HepG2 (cell line): ENCODE results near the gene PCSK5. TPM values are rescaled to one million over a fixed set of nuclear protein-coding genes. Genes with fewer than 3 reads are reported as not detected.

Experiments used
- ATAC-seq: fragments of 200-7000 bp; cut with Tn5 transposase; 3 replicates; pipeline ENCODE4 v1.9.1; 2020; ENCODE audit warnings: mild to moderate bottlenecking, moderate library complexity
- BruUV-seq: library from RNA; stranded (reverse); fragments of 400-500 nt; replicated peaks from 2 replicates; lab custom pipeline; 2021; lab: Mats Ljungman, UMichigan
- CTCF ChIA-PET: fragments of 300-600 bp; formaldehyde crosslinking; extraction: SDS; loops from one replicate; lab custom pipeline; 2021; ENCODE audit warnings: low total read pairs, inconsistent platforms, low intra/inter-chr PET ratio; lab: Yijun Ruan, JAX
- POLR2A ChIA-PET: fragments of 350-600 bp; sonication (Branson Sonifier 250); formaldehyde crosslinking; loops from one replicate; lab custom pipeline; 2020; ENCODE audit warnings: antibody characterized with exemption, inconsistent platforms; lab: Yijun Ruan, JAX
- DNase-seq: peaks from one replicate; pipeline ENCODE4 v3.0.0-alpha.2; 2015; ENCODE audit warnings: low spot score
- FAIRE-seq: peaks from 3 replicates; lab custom pipeline; 2011; peaks lifted over from hg19 to GRCh38; lab: Jason Lieb, UNC
- H2AFZ ChIP-seq: one replicate; pipeline ENCODE4 v1.6.1; 2011; ENCODE audit warnings: low read length, inconsistent platforms
- H3K27ac ChIP-seq: fragments of 300-600 bp; 3 replicates; pipeline ENCODE4 v1.8.0; 2011; ENCODE audit warnings: mixed run types, mild to moderate bottlenecking, mixed read lengths, low read length, inconsistent platforms; ENCODE audit not compliant: insufficient read depth; ENCODE audit errors: extremely low read length
- H3K27me3 ChIP-seq, 2 experiments: fragments of 200-600 bp in 1 of 2; 2 replicates in 1 of 2; 3 replicates in 1 of 2; pipeline versions ENCODE4 v1.6.0 to v1.8.0; 2011; ENCODE audit warnings: low read length in 2 of 2, mild to moderate bottlenecking in 2 of 2, moderate library complexity in 2 of 2, inconsistent platforms in 1 of 2; ENCODE audit not compliant: insufficient read depth in 2 of 2, control insufficient read depth in 1 of 2
- H3K36me3 ChIP-seq, 2 experiments: fragments of 200-600 bp in 1 of 2; replicated peaks in 1 of 2; 2 replicates in 1 of 2; 3 replicates in 1 of 2; pipeline versions ENCODE4 v1.5.1 to v1.8.0; 2011; ENCODE audit warnings: low read length in 2 of 2, inconsistent platforms in 1 of 2; ENCODE audit not compliant: insufficient read depth in 2 of 2, control insufficient read depth in 1 of 2
- H3K4me1 ChIP-seq: 2 replicates; pipeline ENCODE4 v1.5.1; 2012; ENCODE audit warnings: low read length, inconsistent platforms; ENCODE audit not compliant: insufficient read depth
- H3K4me2 ChIP-seq: 2 replicates; pipeline ENCODE4 v1.6.0; 2011; ENCODE audit warnings: low read depth, low read length, inconsistent platforms
- H3K4me3 ChIP-seq, 3 experiments: fragments of 200-600 bp in 1 of 3; sonication (generic), shearing (Covaris generic) in 1 of 3; replicated peaks in 1 of 3; 2 replicates each; pipeline ENCODE4 v1.5.1; 2011 to 2016; ENCODE audit warnings: low read length in 3 of 3, inconsistent platforms in 2 of 3, low read depth in 2 of 3, mild to moderate bottlenecking in 2 of 3, control low read depth in 1 of 3, mixed read lengths in 1 of 3; ENCODE audit not compliant: insufficient read depth in 1 of 3
- H3K79me2 ChIP-seq: one replicate; pipeline ENCODE4 v1.6.1; 2011; ENCODE audit warnings: low read length, inconsistent platforms; ENCODE audit not compliant: insufficient read depth
- H3K9ac ChIP-seq: 2 replicates; pipeline ENCODE4 v1.6.0; 2011; ENCODE audit warnings: mild to moderate bottlenecking, low read depth, low read length, inconsistent platforms; ENCODE audit not compliant: insufficient read depth
- H3K9me3 ChIP-seq: 2 replicates; pipeline ENCODE4 v1.5.1; 2012; ENCODE audit warnings: mild to moderate bottlenecking, low read length
- H4K20me1 ChIP-seq: 2 replicates; pipeline ENCODE4 v1.6.0; 2011; ENCODE audit warnings: inconsistent platforms, mild to moderate bottlenecking, low read length, moderate library complexity; ENCODE audit not compliant: insufficient read depth
- AKNA ChIP-seq: sonication (generic); formaldehyde crosslinking; IDR thresholded peaks from 2 replicates; pipeline ENCODE4 v1.4.0; 2020; ENCODE audit warnings: missing genetic modification reagents, borderline replicate concordance
- ATRX ChIP-seq: sonication (generic); formaldehyde crosslinking; IDR thresholded peaks from 2 replicates; pipeline ENCODE4 v1.4.0; 2020; ENCODE audit warnings: missing genetic modification reagents, borderline replicate concordance
- BHLHE40 ChIP-seq: IDR thresholded peaks from 2 replicates; pipeline ENCODE4 v1.6.1; 2011; ENCODE audit warnings: low read length, improper control_type of control experiment
- CCDC6 ChIP-seq: sonication (generic); formaldehyde crosslinking; IDR thresholded peaks from 2 replicates; pipeline ENCODE4 v1.8.1; 2022; ENCODE audit warnings: mild to moderate bottlenecking, missing genetic modification reagents, moderate library complexity
- CENPT ChIP-seq: sonication (generic); formaldehyde crosslinking; IDR thresholded peaks from 2 replicates; pipeline ENCODE4 v1.8.0; 2022; ENCODE audit warnings: low read depth, mild to moderate bottlenecking, moderate library complexity, missing genetic modification reagents
- KLF12 ChIP-seq: sonication (generic); formaldehyde crosslinking; IDR thresholded peaks from 2 replicates; pipeline ENCODE4 v1.4.0; 2020; ENCODE audit warnings: missing genetic modification reagents, borderline replicate concordance
- NR2F1 ChIP-seq, 2 experiments: fragments of 450-650 bp in 1 of 2; formaldehyde crosslinking in 1 of 2; IDR thresholded peaks; 2 replicates each; pipeline versions ENCODE4 v1.5.0 to v1.6.1; 2016 to 2020; ENCODE audit warnings: mild to moderate bottlenecking in 1 of 2, missing compliant biosample characterization in 1 of 2, missing genetic modification reagents in 1 of 2, moderate library complexity in 1 of 2
- ZNF160 ChIP-seq: sonication (generic); formaldehyde crosslinking; IDR thresholded peaks from 2 replicates; pipeline ENCODE4 v1.8.0; 2022; ENCODE audit warnings: mild to moderate bottlenecking, inconsistent platforms, missing genetic modification reagents
- ZNF24 ChIP-seq: fragments of 450-650 bp; IDR thresholded peaks from 2 replicates; pipeline ENCODE4 v1.6.1; 2017; ENCODE audit warnings: antibody characterized with exemption, mild to moderate bottlenecking
- ZNF282 ChIP-seq: fragments of 450-650 bp; IDR thresholded peaks from 2 replicates; pipeline ENCODE4 v1.6.1; 2018; ENCODE audit not compliant: partially characterized antibody
- ZNF296 ChIP-seq: sonication (generic); formaldehyde crosslinking; conservative IDR thresholded peaks from 2 replicates; pipeline ENCODE4 v1.5.0; 2020; ENCODE audit warnings: mild to moderate bottlenecking, missing genetic modification reagents
- ZNF543 ChIP-seq: sonication (generic); formaldehyde crosslinking; IDR thresholded peaks from 2 replicates; pipeline ENCODE4 v1.4.0; 2020; ENCODE audit warnings: mild to moderate bottlenecking, missing genetic modification reagents
- ZNF552 ChIP-seq: sonication (generic); formaldehyde crosslinking; IDR thresholded peaks from 2 replicates; pipeline ENCODE4 v1.9.0; 2022; ENCODE audit warnings: missing genetic modification reagents, mild to moderate bottlenecking, borderline replicate concordance
- WGBS: methylation state at CpG from one replicate; pipeline ENCODE4 v1.1.6; 2017; ENCODE audit warnings: low lambda C conversion rate; 5-methylcytosine and 5-hydroxymethylcytosine counted together
- in situ Hi-C: cut with HindIII; loops from 2 replicates; pipeline ENCODE4 v1.10.0; 2017; ENCODE audit warnings: low pct_unique_long_range_greater_than_20kb; ENCODE audit not compliant: extremely low pct_ligation_motif_present
- intact Hi-C: fragments of 100-400 bp; cut with micrococcal nuclease; formaldehyde crosslinking; loops from one replicate; pipeline ENCODE4 v1.10.0; 2022; ENCODE audit not compliant: unreplicated experiment
- polyA plus RNA-seq, 8 experiments: library from polyadenylated mRNA; depleted of rRNA in 3 of 8; stranded (reverse) in 7 of 8; unstranded in 1 of 8; fragments of >200 nt; fragmentation: Illumina TruSeq in 4 of 8; extraction: Trizol in 4 of 8; gene quantifications; 2 replicates each; pipeline versions ENCODE4 v1.2.1 to v1.2.3, GENCODE V29; 2011 to 2016; ENCODE audit warnings: low read depth in 4 of 8, missing spikeins in 1 of 8, mixed read lengths in 1 of 8; ENCODE audit not compliant: insufficient read depth in 1 of 8
- total RNA-seq, 5 experiments: library from RNA; depleted of rRNA; stranded (reverse); fragments of >200 nt; fragmentation: Illumina TruSeq; extraction: Trizol; gene quantifications; 2 replicates each; pipeline ENCODE4 v1.2.3, GENCODE V29; 2016; ENCODE audit warnings: low read depth in 1 of 5
- TF ChIP-seq, protein P1 (sequence below): IDR thresholded peaks from 2 replicates; pipeline ENCODE4 v1.6.1; 2018; ENCODE audit warnings: missing genetic modification reagents

PCSK5 gene
- total and polyA plus RNA-seq, 2 of the 13 experiments (the other 11 are each of a cell fraction or from before 2014, with no cell fraction given) = 0.55 to 0.66 TPM

DNA sequence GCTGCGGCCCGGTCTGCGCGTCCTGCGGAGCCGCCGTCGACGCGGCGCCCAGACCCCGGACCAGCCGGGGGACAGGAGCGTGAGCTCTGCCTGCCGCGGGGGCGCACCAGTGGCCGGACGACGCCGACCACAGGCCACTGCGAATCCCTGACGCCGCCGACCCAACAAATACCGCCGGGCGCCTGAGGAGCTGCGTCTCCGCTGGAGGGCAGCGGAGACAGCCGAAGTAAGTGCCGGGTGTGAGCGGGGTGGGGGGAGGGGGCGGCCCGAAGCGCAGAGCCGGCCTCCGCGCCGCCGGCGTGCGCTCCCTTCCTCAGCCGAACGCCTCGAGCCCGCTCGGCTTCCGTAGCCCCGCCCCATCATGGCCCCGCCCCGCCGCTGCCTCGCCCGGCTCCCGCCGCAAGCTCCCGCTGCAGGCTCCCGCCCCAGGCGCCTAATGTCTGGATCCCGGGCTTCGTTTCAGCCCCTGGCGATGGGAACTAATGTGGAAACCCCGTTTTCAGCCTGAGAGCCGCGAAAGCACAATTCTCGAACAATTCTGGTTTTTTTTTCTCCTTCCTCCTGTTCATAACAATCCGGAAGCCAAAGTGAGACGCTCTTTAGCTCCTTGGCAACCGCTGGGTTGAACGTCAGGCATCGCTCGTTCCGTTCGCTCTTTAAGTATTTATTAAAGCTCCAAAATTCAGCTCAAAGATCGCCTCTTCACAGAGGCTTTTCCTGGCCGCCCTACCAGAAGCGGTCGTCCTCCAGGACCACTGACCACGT lies 503.9 kb downstream of the PCSK5 start, which contains the start of gene RFK:
RFK (minus strand) TSS at position 232 of the 765 bp plus-strand sequence. CDS start 255 bp downstream, outside the sequence.
- Histone ChIP-seq H3K4me1 (peaks cover 45% of the 10 kb centered on the region), H4K20me1 (no peaks in the 10 kb centered on the region), H3K79me2 (peaks cover 30% of the 10 kb centered on the region), H3K27me3 (no peaks in the 10 kb centered on the region), H3K4me2 (peak within 1 kb of the TSS; percentile 77), H3K9ac (peak within 1 kb of the TSS; percentile 89), H3K36me3 (no peaks in the 10 kb centered on the region), H3K9me3 (no peaks in the 10 kb centered on the region), H3K4me3 (peak within 1 kb of the TSS; percentile 60 to 83 (median 74)), H2AFZ (peak within 1 kb of the TSS; percentile 50), H3K27ac (peak within 1 kb of the TSS; percentile 96)
- intact Hi-C loops = loop anchor here (1.0 to 5.0 kb wide), 4 partner anchors 8 to 77 kb away; partner anchors contain the start of gene GCNT1
- FAIRE-seq (peak; percentile 21), DNase-seq (peak; percentile 85), ATAC-seq (peak; percentile 88)
- ChIA-PET POLR2A (interaction anchor here (0.6 to 2.9 kb wide), 17 partner anchors 8 to 1638 kb away, joined by 3 to 18 read pairs (median 6); partner anchors contain the start of genes NMRK1 and OSTF1), CTCF (no interaction called here)
- under 1% methylated on average over 38 of the region's 81 CpGs for WGBS
- no TSS peak for BruUV-seq
- in situ Hi-C loops = no loop called here
- TF ChIP-seq, protein P1, sequence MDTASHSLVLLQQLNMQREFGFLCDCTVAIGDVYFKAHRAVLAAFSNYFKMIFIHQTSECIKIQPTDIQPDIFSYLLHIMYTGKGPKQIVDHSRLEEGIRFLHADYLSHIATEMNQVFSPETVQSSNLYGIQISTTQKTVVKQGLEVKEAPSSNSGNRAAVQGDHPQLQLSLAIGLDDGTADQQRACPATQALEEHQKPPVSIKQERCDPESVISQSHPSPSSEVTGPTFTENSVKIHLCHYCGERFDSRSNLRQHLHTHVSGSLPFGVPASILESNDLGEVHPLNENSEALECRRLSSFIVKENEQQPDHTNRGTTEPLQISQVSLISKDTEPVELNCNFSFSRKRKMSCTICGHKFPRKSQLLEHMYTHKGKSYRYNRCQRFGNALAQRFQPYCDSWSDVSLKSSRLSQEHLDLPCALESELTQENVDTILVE (CRISPR knock-in tag) = no peak; the same call in 1 of the 2 replicates
- TF ChIP-seq CENPT (CRISPR knock-in tag) (no peak), ATRX (CRISPR knock-in tag) (no peak), AKNA (CRISPR knock-in tag) (no peak), ZNF160 (CRISPR knock-in tag) (no peak), ZNF282 (no peak), ZNF552 (CRISPR knock-in tag) (peak; percentile 82; the same call in 1 of the 2 replicates), NR2F1 (CRISPR knock-in tag; IDR thresholded peaks at IDR 0.05) (peak in 1 of 2 experiments; percentile 19; a peak in 1 of 4 replicates), ZNF24 (no peak), ZNF296 (CRISPR knock-in tag) (no peak), CCDC6 (CRISPR knock-in tag) (no peak), BHLHE40 (peak; percentile 20; the same call in 1 of the 2 replicates), ZNF543 (peak; percentile 95), KLF12 (CRISPR knock-in tag) (no peak; the same call in 1 of the 2 replicates)
